Lower leg skin (tissue), 3 donors: ENCODE data around the gene OR5T2.

Source experiments
- POLR2A ChIP-seq, 2 donors: fragments of 450-650 bp; IDR thresholded peaks; one replicate each; pipeline ENCODE4 v1.6.1; 2016 to 2017; ENCODE audit warnings: antibody characterized with exemption in 2 of 2, mild to moderate bottlenecking in 1 of 2, moderate library complexity in 1 of 2
- TF ChIP-seq, protein P1 (sequence below), 3 donors: fragments of 450-650 bp; IDR thresholded peaks; one replicate each; pipeline ENCODE4 v1.5.1; 2016; ENCODE audit warnings: antibody characterized with exemption in 3 of 3, mild to moderate bottlenecking in 3 of 3, moderate library complexity in 2 of 3

DNA sequence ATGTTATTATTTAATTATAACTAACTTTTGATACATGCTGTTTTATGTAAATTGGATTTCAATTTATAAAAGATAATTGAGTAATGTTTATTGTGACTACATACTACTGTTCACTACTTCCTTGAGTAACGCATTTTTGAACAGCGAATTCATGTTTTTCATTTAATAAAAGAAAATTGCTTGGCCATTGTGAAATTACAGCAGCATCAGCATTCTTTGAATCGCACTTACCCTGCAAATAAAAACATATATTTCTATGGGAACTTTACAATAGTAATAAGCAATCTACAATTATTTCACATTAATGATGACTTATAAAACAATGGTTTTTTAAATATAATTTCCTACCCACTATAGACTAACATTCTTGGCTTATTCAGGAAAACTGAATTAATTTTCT, 37.4 kb downstream of the OR5T2 start:
- TF ChIP-seq, protein P1, sequence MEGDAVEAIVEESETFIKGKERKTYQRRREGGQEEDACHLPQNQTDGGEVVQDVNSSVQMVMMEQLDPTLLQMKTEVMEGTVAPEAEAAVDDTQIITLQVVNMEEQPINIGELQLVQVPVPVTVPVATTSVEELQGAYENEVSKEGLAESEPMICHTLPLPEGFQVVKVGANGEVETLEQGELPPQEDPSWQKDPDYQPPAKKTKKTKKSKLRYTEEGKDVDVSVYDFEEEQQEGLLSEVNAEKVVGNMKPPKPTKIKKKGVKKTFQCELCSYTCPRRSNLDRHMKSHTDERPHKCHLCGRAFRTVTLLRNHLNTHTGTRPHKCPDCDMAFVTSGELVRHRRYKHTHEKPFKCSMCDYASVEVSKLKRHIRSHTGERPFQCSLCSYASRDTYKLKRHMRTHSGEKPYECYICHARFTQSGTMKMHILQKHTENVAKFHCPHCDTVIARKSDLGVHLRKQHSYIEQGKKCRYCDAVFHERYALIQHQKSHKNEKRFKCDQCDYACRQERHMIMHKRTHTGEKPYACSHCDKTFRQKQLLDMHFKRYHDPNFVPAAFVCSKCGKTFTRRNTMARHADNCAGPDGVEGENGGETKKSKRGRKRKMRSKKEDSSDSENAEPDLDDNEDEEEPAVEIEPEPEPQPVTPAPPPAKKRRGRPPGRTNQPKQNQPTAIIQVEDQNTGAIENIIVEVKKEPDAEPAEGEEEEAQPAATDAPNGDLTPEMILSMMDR (IDR thresholded peaks at IDR 0.05), result no peak
- TF ChIP-seq POLR2A (IDR thresholded peaks at IDR 0.05), result no peak
